Cardiac fibroblast (primary cell): Measurements from ENCODE around the gene STEAP3.

Experiments
- DNase-seq, 2 donors: peaks; one replicate each; pipeline versions ENCODE4 v3.0.0 to v3.0.0-alpha.2; 2010; ENCODE audit warnings: low read depth in 2 of 2
- H3K4me3 ChIP-seq, 2 donors: replicated peaks in 1 of 2; 1 replicate in 1 of 2; 2 replicates in 1 of 2; pipeline ENCODE4 v1.5.1; 2011; ENCODE audit warnings: low read depth in 2 of 2, low read length in 2 of 2, mild to moderate bottlenecking in 2 of 2, moderate library complexity in 1 of 2
- CTCF ChIP-seq: IDR thresholded peaks from one replicate; pipeline ENCODE4 v1.5.1; 2011; ENCODE audit warnings: low read depth, mild to moderate bottlenecking, low read length, inconsistent platforms

The STEAP3 gene

DNA sequence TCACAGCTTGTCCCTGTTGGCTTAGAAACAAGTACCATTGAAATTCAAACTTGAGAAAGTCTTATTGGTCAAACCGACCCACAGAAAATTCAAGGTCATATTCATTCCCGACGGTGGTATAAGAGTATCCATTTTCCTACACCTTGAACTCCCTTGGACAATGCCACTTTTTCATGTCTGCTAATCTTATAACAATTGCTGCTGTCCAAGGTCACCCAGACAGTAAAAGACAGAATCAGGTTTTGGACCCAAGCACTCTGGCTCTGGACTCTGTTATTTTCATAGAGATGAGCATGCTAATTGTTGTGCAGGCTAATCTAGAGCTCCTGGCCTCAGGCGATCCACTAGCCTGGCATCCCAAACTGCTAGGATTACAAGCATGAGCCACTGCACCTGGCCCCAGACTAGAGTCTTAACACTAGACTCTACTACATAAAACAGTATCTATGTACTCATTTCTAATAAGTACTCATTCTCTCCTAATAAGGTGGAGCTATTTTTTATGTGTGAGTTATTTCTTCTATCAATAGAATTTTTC is 85.2 kb downstream of the STEAP3 start:
- no peak for TF ChIP-seq CTCF
- no peak overlapping the region for H3K4me3 ChIP-seq
- DNase-seq, result no peak

GRCh38 chr2:119311371-119311770 is 87.7 kb downstream of the STEAP3 start:
- peak in 1 of 2 donors; percentile 24 for DNase-seq
- H3K4me3 ChIP-seq, result no peak overlapping the region
- TF ChIP-seq CTCF, result no peak

DNA sequence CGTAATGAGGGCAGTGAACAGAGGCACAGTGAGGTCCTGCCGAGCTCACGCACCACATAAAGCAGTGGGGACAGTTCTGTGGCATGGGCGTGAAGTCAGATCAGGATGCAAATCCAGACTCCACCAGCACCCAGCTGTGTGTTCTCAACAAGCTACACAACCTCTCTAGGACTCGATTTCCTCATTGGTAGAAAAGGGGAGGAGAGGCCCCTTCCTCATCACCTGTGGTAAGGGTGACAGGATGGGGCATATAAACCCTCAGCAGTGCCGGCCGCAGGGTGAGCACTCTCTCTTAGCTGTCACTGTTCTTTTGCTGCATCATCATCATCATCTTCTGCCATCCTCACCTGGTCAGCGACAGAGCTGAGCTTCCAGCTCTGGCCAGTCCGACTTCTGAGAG is 88.2 kb downstream of the STEAP3 start:
- no peak overlapping the region for H3K4me3 ChIP-seq
- DNase-seq, result no peak
- no peak for TF ChIP-seq CTCF
